HG03280 (cell line): ENCODE results near the gene WNT7A.
"Not testable (repeated sequence)": the region's sequence is repeated elsewhere in the genome, so short reads cannot be mapped to it uniquely, and the experiment has no call there.

Source experiments
- ATAC-seq: cut with Tn5 transposase; IDR thresholded peaks from one replicate; pipeline ENCODE4 v1.9.1; 2021; ENCODE audit warnings: mild to moderate bottlenecking, moderate library complexity; ENCODE audit not compliant: unreplicated experiment

WNT7A gene

GRCh38 chr3:13879946-13880810 lies at the start of gene WNT7A:
WNT7A (minus strand) TSS chr3:13880071; CDS start chr3:13879816, 255 bp downstream.
- peak; percentile 51 for ATAC-seq

- ATAC-seq: not testable (repeated sequence)
These were observed 48.9 kb upstream of the WNT7A start for GRCh38 chr3:13928741-13929140.

- no peak for ATAC-seq
These were observed 47.4 kb upstream of the WNT7A start for GRCh38 chr3:13927295-13927694.

GRCh38 chr3:13916375-13916774 lies 36.5 kb upstream of the WNT7A start:
- ATAC-seq: no peak

GRCh38 chr3:13902648-13903238 lies 22.9 kb upstream of the WNT7A start:
- no peak for ATAC-seq

GRCh38 chr3:13901935-13902584 lies 22.2 kb upstream of the WNT7A start:
- ATAC-seq: no peak

GRCh38 chr3:13898346-13898745 lies 18.5 kb upstream of the WNT7A start:
- no peak for ATAC-seq

- ATAC-seq: peak; percentile 40
These were observed 16.7 kb upstream of the WNT7A start for GRCh38 chr3:13896473-13897154.

- ATAC-seq: peak; percentile 99
These were observed 15.6 kb upstream of the WNT7A start for GRCh38 chr3:13895155-13896105.

GRCh38 chr3:13894807-13895154 lies 14.9 kb upstream of the WNT7A start:
- no peak for ATAC-seq

- ATAC-seq: no peak
These were observed 14.4 kb upstream of the WNT7A start for GRCh38 chr3:13894096-13894806.

- no peak for ATAC-seq
These were observed 12.4 kb upstream of the WNT7A start for GRCh38 chr3:13892304-13892703.

- ATAC-seq: no peak
These were observed 11.7 kb upstream of the WNT7A start for GRCh38 chr3:13891492-13892073.

GRCh38 chr3:13891017-13891392 lies 11.1 kb upstream of the WNT7A start:
- no peak for ATAC-seq

- ATAC-seq: no peak
These were observed 10.6 kb upstream of the WNT7A start for GRCh38 chr3:13890377-13891016.

GRCh38 chr3:13888576-13888975 lies 8.7 kb upstream of the WNT7A start:
- ATAC-seq: no peak

- ATAC-seq: no peak
These were observed 7.8 kb upstream of the WNT7A start for GRCh38 chr3:13887495-13888300.

- ATAC-seq: no peak
These were observed 6.8 kb upstream of the WNT7A start for GRCh38 chr3:13886593-13887129.
